ENCODE data around the gene ATRAID.
"Not testable (repeated sequence)": the region's sequence is repeated elsewhere in the genome, so short reads cannot be mapped to it uniquely, and the experiment has no call there.

ATRAID gene

GRCh38 chr2:27194538-27195354 is 17.1 kb upstream of the ATRAID start:
- no peak for DNase-seq

- not testable (repeated sequence) for DNase-seq
These were observed 16.0 kb upstream of the ATRAID start for GRCh38 chr2:27195799-27196198.

GRCh38 chr2:27198068-27198467 is 13.8 kb upstream of the ATRAID start:
- not testable (repeated sequence) for DNase-seq

- no peak for DNase-seq
These were observed 13.2 kb upstream of the ATRAID start for GRCh38 chr2:27198627-27199026.

- DNase-seq = no peak
These were observed 12.6 kb upstream of the ATRAID start for GRCh38 chr2:27199241-27199640.

- no peak for DNase-seq
These were observed 10.2 kb upstream of the ATRAID start for GRCh38 chr2:27201675-27202074.

GRCh38 chr2:27202854-27203253 is 9.0 kb upstream of the ATRAID start:
- no peak for DNase-seq

GRCh38 chr2:27203741-27204140 is 8.1 kb upstream of the ATRAID start:
- DNase-seq = no peak

GRCh38 chr2:27204566-27204965 is 7.3 kb upstream of the ATRAID start:
- DNase-seq = no peak

- DNase-seq = no peak
These were observed 6.6 kb upstream of the ATRAID start for GRCh38 chr2:27205206-27205605.

GRCh38 chr2:27206346-27206745 is 5.5 kb upstream of the ATRAID start:
- DNase-seq = no peak

- DNase-seq = no peak
These were observed 3.3 kb upstream of the ATRAID start for GRCh38 chr2:27208486-27209050.

- DNase-seq = no peak
These were observed 2.0 kb upstream of the ATRAID start for GRCh38 chr2:27209621-27210401.

- DNase-seq = peak; percentile 38
These were observed 449 bp upstream of the ATRAID start for GRCh38 chr2:27211241-27211942.

GRCh38 chr2:27212626-27213471 is 1.0 kb downstream of the ATRAID start:
- DNase-seq = peak; percentile 56

- DNase-seq = no peak
These were observed 3.1 kb downstream of the ATRAID start for GRCh38 chr2:27214941-27215340.

- DNase-seq = no peak
These were observed 4.7 kb downstream of the ATRAID start for GRCh38 chr2:27216416-27217137.

GRCh38 chr2:27217173-27218121 is 5.6 kb downstream of the ATRAID start, which contains the start of gene CAD:
TSS of gene CAD (plus strand) at chr2:27217369. CDS start at chr2:27217552, 183 bp downstream.
- DNase-seq = peak; percentile 77

- DNase-seq = no peak
These were observed 6.8 kb downstream of the ATRAID start for GRCh38 chr2:27218614-27219013.

GRCh38 chr2:27219091-27219490 is 7.2 kb downstream of the ATRAID start:
- no peak for DNase-seq
